DOHH2 (cell line): Measurements from ENCODE around the gene TSPAN32.

Source experiments
- H3F3A ChIP-seq: fragments of 200-600 bp; sonication (generic), shearing (Covaris generic); 2 replicates; pipeline ENCODE4 v1.6.0; 2016; ENCODE audit warnings: antibody characterized with exemption, mild to moderate bottlenecking; ENCODE audit not compliant: control insufficient read depth, insufficient read depth
- H3K27ac ChIP-seq: fragments of 200-600 bp; sonication (generic); 2 replicates; pipeline ENCODE4 v1.5.1; 2014; ENCODE audit warnings: low read depth, mild to moderate bottlenecking, low read length, moderate library complexity
- H3K27me3 ChIP-seq: fragments of 200-600 bp; sonication (generic); 2 replicates; pipeline ENCODE4 v1.6.1; 2014; ENCODE audit warnings: mild to moderate bottlenecking, low read length, mixed read lengths; ENCODE audit not compliant: control insufficient read depth
- H3K36me3 ChIP-seq: fragments of 200-600 bp; sonication (generic); 2 replicates; pipeline ENCODE4 v1.6.1; 2014; ENCODE audit warnings: mild to moderate bottlenecking, low read length, moderate library complexity, mixed read lengths; ENCODE audit not compliant: control insufficient read depth
- H3K4me1 ChIP-seq: fragments of 200-600 bp; sonication (generic); 2 replicates; pipeline ENCODE4 v1.6.1; 2014; ENCODE audit warnings: mild to moderate bottlenecking, low read length, mixed read lengths; ENCODE audit not compliant: control insufficient read depth
- H3K4me2 ChIP-seq: fragments of 200-600 bp; sonication (generic); 2 replicates; pipeline ENCODE4 v1.6.0; 2014; ENCODE audit warnings: mild to moderate bottlenecking, low read length, moderate library complexity
- H3K4me3 ChIP-seq: fragments of 200-600 bp; sonication (generic); 2 replicates; pipeline ENCODE4 v1.5.1; 2014; ENCODE audit warnings: mild to moderate bottlenecking, low read length, mixed read lengths
- H3K79me2 ChIP-seq: fragments of 200-600 bp; sonication (generic); 2 replicates; pipeline ENCODE4 v1.6.1; 2014; ENCODE audit warnings: mild to moderate bottlenecking, low read length, mixed read lengths; ENCODE audit not compliant: control insufficient read depth
- H3K9me2 ChIP-seq: fragments of 200-600 bp; sonication (generic); replicated peaks from 2 replicates; pipeline ENCODE4 v1.6.1; 2014; ENCODE audit warnings: mild to moderate bottlenecking, low read length, mixed read lengths; ENCODE audit not compliant: control insufficient read depth
- H3K9me3 ChIP-seq: fragments of 200-600 bp; sonication (generic); 2 replicates; pipeline ENCODE4 v1.6.1; 2014; ENCODE audit warnings: antibody characterized with exemption, low read length, mixed read lengths; ENCODE audit not compliant: control insufficient read depth, insufficient read depth
- H4K20me1 ChIP-seq: fragments of 200-600 bp; sonication (generic); 2 replicates; pipeline ENCODE4 v1.6.0; 2014; ENCODE audit warnings: low read depth, mild to moderate bottlenecking, antibody characterized with exemption, low read length, moderate library complexity; ENCODE audit not compliant: control insufficient read depth, insufficient read depth
- EZH2phosphoT487 ChIP-seq: fragments of 200-600 bp; sonication (generic); IDR thresholded peaks from 2 replicates; pipeline ENCODE4 v1.6.1; 2017; ENCODE audit warnings: borderline replicate concordance, mild to moderate bottlenecking, antibody characterized with exemption, low read length, moderate library complexity, mixed read lengths
- TF ChIP-seq, protein P1 (sequence below): fragments of 200-600 bp; sonication (generic); IDR thresholded peaks from one replicate; pipeline ENCODE4 v1.5.1; 2014; ENCODE audit warnings: antibody characterized with exemption, mild to moderate bottlenecking, low read depth, low read length; ENCODE audit not compliant: poor library complexity, severe bottlenecking

TSPAN32 gene

DNA sequence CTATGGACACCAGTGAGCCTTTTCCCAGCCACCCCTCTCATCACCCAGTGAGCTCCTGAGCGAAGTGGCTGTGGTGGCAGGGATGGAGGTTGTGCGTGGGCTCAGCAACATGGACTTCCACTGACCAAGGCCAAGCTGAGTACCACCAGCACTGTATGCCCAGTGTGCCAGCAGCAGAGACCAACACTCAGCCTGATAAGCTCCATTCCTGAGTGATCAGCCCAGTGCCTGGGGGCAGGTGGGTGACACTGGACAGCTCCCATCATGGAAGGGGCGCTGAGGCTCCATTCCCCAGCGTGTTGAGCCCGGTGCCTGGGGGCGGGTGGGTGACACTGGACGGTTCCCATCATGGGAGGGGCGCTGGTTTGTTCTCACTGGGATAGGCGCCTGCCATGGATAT lies 57.7 kb downstream of the TSPAN32 start:
- no peaks in the 10 kb centered on the region for H3K36me3 ChIP-seq
- peaks cover 7% of the 10 kb centered on the region; the same call in 1 of the 2 replicates for H3K27me3 ChIP-seq
- H3K4me3 ChIP-seq: no peak overlapping the region
- no peak overlapping the region for H3K4me2 ChIP-seq
- H3K9me2 ChIP-seq: no peaks in the 10 kb centered on the region
- no peaks in the 10 kb centered on the region for H4K20me1 ChIP-seq
- TF ChIP-seq, protein P1, sequence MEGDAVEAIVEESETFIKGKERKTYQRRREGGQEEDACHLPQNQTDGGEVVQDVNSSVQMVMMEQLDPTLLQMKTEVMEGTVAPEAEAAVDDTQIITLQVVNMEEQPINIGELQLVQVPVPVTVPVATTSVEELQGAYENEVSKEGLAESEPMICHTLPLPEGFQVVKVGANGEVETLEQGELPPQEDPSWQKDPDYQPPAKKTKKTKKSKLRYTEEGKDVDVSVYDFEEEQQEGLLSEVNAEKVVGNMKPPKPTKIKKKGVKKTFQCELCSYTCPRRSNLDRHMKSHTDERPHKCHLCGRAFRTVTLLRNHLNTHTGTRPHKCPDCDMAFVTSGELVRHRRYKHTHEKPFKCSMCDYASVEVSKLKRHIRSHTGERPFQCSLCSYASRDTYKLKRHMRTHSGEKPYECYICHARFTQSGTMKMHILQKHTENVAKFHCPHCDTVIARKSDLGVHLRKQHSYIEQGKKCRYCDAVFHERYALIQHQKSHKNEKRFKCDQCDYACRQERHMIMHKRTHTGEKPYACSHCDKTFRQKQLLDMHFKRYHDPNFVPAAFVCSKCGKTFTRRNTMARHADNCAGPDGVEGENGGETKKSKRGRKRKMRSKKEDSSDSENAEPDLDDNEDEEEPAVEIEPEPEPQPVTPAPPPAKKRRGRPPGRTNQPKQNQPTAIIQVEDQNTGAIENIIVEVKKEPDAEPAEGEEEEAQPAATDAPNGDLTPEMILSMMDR: no peak
- no peak for TF ChIP-seq EZH2phosphoT487
- no peaks in the 10 kb centered on the region for H3K79me2 ChIP-seq
- H3F3A ChIP-seq: no peaks in the 10 kb centered on the region
- peaks cover 7% of the 10 kb centered on the region for H3K4me1 ChIP-seq
- no peaks in the 10 kb centered on the region for H3K9me3 ChIP-seq
- H3K27ac ChIP-seq: no peak overlapping the region

DNA sequence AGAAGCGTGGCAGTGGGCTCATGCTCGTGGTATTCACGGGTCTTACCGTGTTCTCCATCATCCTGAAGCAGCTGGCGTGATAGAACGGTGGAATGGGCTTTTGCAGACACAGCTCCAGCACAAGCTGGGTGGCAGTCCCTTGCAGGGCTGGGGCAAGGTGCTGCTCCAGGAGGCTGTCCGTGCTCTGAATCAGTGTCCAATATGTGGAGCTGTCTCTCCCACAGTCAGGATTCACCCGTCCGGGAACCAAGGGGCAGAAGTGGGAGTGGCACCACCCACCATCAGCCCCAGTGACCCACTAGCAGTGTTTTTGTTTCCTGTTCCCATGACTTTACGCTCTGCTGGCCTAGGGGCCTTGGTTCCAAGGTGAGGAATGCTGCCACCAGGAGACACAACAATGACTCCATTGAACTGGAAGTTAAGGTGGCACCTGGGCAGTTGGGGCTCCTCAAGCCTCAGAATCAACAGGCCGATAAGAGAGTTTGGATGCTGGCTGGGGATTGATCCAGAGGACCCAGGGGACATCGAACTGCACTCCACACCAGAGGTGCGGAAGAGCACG lies 58.3 kb downstream of the TSPAN32 start:
- Histone ChIP-seq H3K9me3 (no peaks in the 10 kb centered on the region), H4K20me1 (no peaks in the 10 kb centered on the region), H3K4me1 (peaks cover 7% of the 10 kb centered on the region), H3K27ac (no peak overlapping the region), H3F3A (no peaks in the 10 kb centered on the region), H3K9me2 (no peaks in the 10 kb centered on the region), H3K4me3 (no peak overlapping the region), H3K36me3 (no peaks in the 10 kb centered on the region), H3K4me2 (no peak overlapping the region), H3K27me3 (peaks cover 7% of the 10 kb centered on the region; the same call in 1 of the 2 replicates), H3K79me2 (no peaks in the 10 kb centered on the region)
- no peak for TF ChIP-seq EZH2phosphoT487
- TF ChIP-seq, protein P1: no peak

DNA sequence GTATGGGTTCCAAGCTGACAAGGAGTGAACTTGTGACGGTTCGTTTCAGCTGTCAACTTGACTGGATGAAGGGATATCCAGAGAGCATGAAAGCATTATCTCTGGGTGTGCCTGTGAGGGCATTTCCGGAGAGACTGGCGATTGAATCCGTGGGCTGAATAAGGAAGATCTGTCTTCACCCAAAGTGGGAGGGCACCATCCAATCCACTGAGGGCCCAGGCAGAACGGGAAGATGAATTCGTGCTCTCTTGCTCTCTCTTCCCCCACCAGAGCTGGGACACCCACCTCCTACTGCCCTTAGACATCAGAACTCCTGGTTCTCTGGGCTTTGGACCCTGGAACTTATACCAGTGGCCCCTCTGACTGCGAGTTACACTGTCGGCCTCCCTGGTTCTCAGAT lies 59.8 kb downstream of the TSPAN32 start:
- Histone ChIP-seq H3K4me3 (no peak overlapping the region), H4K20me1 (no peaks in the 10 kb centered on the region), H3F3A (no peaks in the 10 kb centered on the region), H3K79me2 (no peaks in the 10 kb centered on the region), H3K36me3 (no peaks in the 10 kb centered on the region), H3K9me2 (no peaks in the 10 kb centered on the region), H3K27me3 (peaks cover 7% of the 10 kb centered on the region; the same call in 1 of the 2 replicates), H3K9me3 (no peaks in the 10 kb centered on the region), H3K27ac (no peak overlapping the region), H3K4me1 (peaks cover 7% of the 10 kb centered on the region), H3K4me2 (no peak overlapping the region)
- no peak for TF ChIP-seq EZH2phosphoT487
- TF ChIP-seq, protein P1: no peak
